Neural cell (in vitro differentiated cells): ENCODE results near the gene PRR20B.
"Not testable (repeated sequence)": the region's sequence is repeated elsewhere in the genome, so short reads cannot be mapped to it uniquely, and the experiment has no call there.

Experiments used
- EP300 ChIP-seq: fragments of 450-650 bp; conservative IDR thresholded peaks from 2 replicates; pipeline ENCODE4 v1.6.1; 2014; ENCODE audit warnings: antibody characterized with exemption, mild to moderate bottlenecking, moderate library complexity; ENCODE audit not compliant: poor library complexity, severe bottlenecking
- POLR2AphosphoS5 ChIP-seq: IDR thresholded peaks from 2 replicates; pipeline ENCODE4 v1.6.1; 2012
- RAD21 ChIP-seq: fragments of 450-650 bp; conservative IDR thresholded peaks from 2 replicates; pipeline ENCODE4 v1.6.1; 2014; ENCODE audit warnings: antibody characterized with exemption, mild to moderate bottlenecking, moderate library complexity
- SMC3 ChIP-seq: fragments of 450-650 bp; conservative IDR thresholded peaks from 2 replicates; pipeline ENCODE4 v1.6.1; 2014; ENCODE audit warnings: antibody characterized with exemption, mild to moderate bottlenecking, moderate library complexity; ENCODE audit not compliant: poor library complexity
- TAF1 ChIP-seq: IDR thresholded peaks from 2 replicates; pipeline ENCODE4 v1.6.1; 2012; ENCODE audit warnings: low read depth
- TF ChIP-seq, protein P1 (sequence below): IDR thresholded peaks from 2 replicates; pipeline ENCODE4 v1.6.1; 2012; ENCODE audit warnings: borderline replicate concordance
- TF ChIP-seq, protein P2 (sequence below): fragments of 450-650 bp; IDR thresholded peaks from 2 replicates; pipeline ENCODE4 v1.5.1; 2014; ENCODE audit warnings: antibody characterized with exemption, mild to moderate bottlenecking, moderate library complexity; ENCODE audit not compliant: poor library complexity, severe bottlenecking

DNA sequence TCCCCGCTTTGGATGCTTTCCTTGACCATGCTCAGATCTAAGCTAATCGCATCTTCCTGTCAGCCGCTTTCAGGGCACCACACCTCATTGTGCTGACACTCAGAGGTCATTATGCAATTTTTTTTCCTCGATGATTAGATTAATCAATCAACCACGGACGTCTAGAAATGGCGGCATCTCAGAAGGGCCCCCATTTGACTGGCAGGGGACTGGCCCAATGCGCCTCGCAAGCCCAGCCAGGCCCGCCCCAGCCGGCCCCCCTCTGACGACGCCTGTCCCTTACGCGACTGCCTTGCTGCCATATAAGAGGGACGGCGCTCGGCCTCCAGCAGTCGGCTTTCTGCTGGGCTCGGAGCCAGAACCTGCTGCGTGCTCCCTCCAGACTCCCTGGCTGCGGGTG lies 19.6 kb downstream of the PRR20B start, which contains the start of gene PRR20E:
- TF ChIP-seq, protein P1, sequence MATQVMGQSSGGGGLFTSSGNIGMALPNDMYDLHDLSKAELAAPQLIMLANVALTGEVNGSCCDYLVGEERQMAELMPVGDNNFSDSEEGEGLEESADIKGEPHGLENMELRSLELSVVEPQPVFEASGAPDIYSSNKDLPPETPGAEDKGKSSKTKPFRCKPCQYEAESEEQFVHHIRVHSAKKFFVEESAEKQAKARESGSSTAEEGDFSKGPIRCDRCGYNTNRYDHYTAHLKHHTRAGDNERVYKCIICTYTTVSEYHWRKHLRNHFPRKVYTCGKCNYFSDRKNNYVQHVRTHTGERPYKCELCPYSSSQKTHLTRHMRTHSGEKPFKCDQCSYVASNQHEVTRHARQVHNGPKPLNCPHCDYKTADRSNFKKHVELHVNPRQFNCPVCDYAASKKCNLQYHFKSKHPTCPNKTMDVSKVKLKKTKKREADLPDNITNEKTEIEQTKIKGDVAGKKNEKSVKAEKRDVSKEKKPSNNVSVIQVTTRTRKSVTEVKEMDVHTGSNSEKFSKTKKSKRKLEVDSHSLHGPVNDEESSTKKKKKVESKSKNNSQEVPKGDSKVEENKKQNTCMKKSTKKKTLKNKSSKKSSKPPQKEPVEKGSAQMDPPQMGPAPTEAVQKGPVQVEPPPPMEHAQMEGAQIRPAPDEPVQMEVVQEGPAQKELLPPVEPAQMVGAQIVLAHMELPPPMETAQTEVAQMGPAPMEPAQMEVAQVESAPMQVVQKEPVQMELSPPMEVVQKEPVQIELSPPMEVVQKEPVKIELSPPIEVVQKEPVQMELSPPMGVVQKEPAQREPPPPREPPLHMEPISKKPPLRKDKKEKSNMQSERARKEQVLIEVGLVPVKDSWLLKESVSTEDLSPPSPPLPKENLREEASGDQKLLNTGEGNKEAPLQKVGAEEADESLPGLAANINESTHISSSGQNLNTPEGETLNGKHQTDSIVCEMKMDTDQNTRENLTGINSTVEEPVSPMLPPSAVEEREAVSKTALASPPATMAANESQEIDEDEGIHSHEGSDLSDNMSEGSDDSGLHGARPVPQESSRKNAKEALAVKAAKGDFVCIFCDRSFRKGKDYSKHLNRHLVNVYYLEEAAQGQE, result not testable (repeated sequence)
- TF ChIP-seq, protein P2, sequence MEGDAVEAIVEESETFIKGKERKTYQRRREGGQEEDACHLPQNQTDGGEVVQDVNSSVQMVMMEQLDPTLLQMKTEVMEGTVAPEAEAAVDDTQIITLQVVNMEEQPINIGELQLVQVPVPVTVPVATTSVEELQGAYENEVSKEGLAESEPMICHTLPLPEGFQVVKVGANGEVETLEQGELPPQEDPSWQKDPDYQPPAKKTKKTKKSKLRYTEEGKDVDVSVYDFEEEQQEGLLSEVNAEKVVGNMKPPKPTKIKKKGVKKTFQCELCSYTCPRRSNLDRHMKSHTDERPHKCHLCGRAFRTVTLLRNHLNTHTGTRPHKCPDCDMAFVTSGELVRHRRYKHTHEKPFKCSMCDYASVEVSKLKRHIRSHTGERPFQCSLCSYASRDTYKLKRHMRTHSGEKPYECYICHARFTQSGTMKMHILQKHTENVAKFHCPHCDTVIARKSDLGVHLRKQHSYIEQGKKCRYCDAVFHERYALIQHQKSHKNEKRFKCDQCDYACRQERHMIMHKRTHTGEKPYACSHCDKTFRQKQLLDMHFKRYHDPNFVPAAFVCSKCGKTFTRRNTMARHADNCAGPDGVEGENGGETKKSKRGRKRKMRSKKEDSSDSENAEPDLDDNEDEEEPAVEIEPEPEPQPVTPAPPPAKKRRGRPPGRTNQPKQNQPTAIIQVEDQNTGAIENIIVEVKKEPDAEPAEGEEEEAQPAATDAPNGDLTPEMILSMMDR, result not testable (repeated sequence)
- TF ChIP-seq EP300, RAD21, TAF1, POLR2AphosphoS5, SMC3: not testable (repeated sequence)
